Peyer's patch (tissue), 4 donors: ENCODE results near the gene PNPLA1. TPM values are rescaled to one million over a fixed set of nuclear protein-coding genes. Genes with fewer than 3 reads are reported as not detected.

Experiments used
- DNase-seq, 3 donors: peaks; one replicate each; pipeline ENCODE4 v3.0.0-alpha.2; 2017 to 2019
- H3K27ac ChIP-seq, 4 donors: fragments of 200-600 bp; sonication (generic); one replicate each; pipeline ENCODE4 v1.5.1; 2016 to 2019
- H3K27me3 ChIP-seq, 2 donors: fragments of 200-600 bp; sonication (generic); one replicate each; pipeline ENCODE4 v1.5.1; 2019
- H3K36me3 ChIP-seq, 3 donors: fragments of 200-600 bp; sonication (generic); one replicate each; pipeline ENCODE4 v1.5.1; 2016 to 2019
- H3K4me1 ChIP-seq, 4 donors: fragments of 200-600 bp; sonication (generic); one replicate each; pipeline ENCODE4 v1.5.1; 2016 to 2019
- H3K4me3 ChIP-seq, 4 donors: fragments of 200-600 bp; sonication (generic); 1 replicate in 3 of 4; 2 replicates in 1 of 4; pipeline ENCODE4 v1.5.1; 2016 to 2019; ENCODE audit warnings: mild to moderate bottlenecking in 1 of 4
- H3K9me3 ChIP-seq, 4 donors: fragments of 200-600 bp; sonication (generic); one replicate each; pipeline ENCODE4 v1.5.1; 2016 to 2019; ENCODE audit warnings: mild to moderate bottlenecking in 1 of 4
- CTCF ChIP-seq, 6 experiments: fragments of 450-650 bp in 4 of 6; fragments of 200-600 bp in 2 of 6; sonication (generic) in 1 of 6; IDR thresholded peaks; one replicate each; pipeline ENCODE4 v1.5.1; 2017 to 2019; ENCODE audit warnings: antibody characterized with exemption in 6 of 6, mild to moderate bottlenecking in 3 of 6, moderate library complexity in 1 of 6
- POLR2A ChIP-seq, 2 donors: fragments of 450-650 bp; IDR thresholded peaks; one replicate each; pipeline ENCODE4 v1.5.1; 2017; ENCODE audit warnings: antibody characterized with exemption in 2 of 2, mild to moderate bottlenecking in 2 of 2, moderate library complexity in 2 of 2
- total RNA-seq, 4 donors: library from RNA; depleted of rRNA; stranded (reverse); fragments of >200 nt; gene quantifications; one replicate each; pipeline ENCODE4 v1.1.0, GENCODE V29; 2016

The PNPLA1 gene
- total RNA-seq, 4 donors from 2014 or later, result 1.3 to 4.0 (median 3.0) TPM; not detected in 1

GRCh38 chr6:36273067-36273466 lies 3.2 kb downstream of the PNPLA1 start:
- no peak for DNase-seq
- no peaks in the 10 kb centered on the region for H3K9me3 ChIP-seq
- H3K27ac ChIP-seq, result no peak overlapping the region
- TF ChIP-seq CTCF (IDR thresholded peaks at IDR 0.05) (no peak), POLR2A (IDR thresholded peaks at IDR 0.05) (no peak)
- H3K4me1 ChIP-seq, result no peaks in the 10 kb centered on the region
- no peaks in the 10 kb centered on the region for H3K27me3 ChIP-seq
- H3K4me3 ChIP-seq, result no peak overlapping the region
- H3K36me3 ChIP-seq, result no peaks in the 10 kb centered on the region

DNA sequence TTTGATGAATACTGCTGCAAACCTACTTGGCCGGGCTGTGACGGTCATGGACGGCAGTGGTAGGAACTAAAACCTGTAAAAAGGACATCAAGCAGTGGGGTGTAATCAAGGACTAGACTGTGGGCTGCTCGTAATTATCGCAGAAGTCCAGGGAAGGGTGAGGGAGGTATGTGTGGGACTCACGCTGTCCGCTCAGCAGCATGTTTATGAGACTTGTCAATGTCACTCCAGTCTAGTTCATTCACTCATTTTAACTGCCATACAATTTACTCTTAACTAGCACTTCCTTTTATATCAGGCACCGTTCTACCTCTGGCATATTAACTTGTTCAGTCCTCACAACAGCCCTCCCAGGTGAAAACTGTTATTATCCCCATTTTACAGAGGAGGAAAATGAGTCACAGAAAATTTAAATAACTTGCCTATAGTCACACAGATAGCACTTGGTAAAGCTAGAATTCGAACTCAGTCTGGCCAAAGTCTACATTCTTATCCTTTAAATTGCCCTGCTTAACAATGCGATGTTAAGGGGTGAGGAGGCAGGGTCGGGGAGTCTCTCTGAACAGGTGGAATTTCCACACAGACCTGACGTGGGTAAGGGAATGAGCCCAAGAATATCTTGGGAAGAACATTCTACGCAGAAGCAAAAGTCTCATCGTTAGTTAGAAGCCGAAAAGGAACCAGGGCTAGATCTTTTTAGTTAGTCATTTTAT lies 4.1 kb downstream of the PNPLA1 start:
- no peak for DNase-seq
- Histone ChIP-seq H3K9me3 (no peaks in the 10 kb centered on the region), H3K36me3 (no peaks in the 10 kb centered on the region), H3K4me1 (no peaks in the 10 kb centered on the region), H3K27ac (no peak overlapping the region), H3K27me3 (no peaks in the 10 kb centered on the region), H3K4me3 (no peak overlapping the region)
- TF ChIP-seq CTCF (IDR thresholded peaks at IDR 0.05) (no peak), POLR2A (IDR thresholded peaks at IDR 0.05) (no peak)

DNA sequence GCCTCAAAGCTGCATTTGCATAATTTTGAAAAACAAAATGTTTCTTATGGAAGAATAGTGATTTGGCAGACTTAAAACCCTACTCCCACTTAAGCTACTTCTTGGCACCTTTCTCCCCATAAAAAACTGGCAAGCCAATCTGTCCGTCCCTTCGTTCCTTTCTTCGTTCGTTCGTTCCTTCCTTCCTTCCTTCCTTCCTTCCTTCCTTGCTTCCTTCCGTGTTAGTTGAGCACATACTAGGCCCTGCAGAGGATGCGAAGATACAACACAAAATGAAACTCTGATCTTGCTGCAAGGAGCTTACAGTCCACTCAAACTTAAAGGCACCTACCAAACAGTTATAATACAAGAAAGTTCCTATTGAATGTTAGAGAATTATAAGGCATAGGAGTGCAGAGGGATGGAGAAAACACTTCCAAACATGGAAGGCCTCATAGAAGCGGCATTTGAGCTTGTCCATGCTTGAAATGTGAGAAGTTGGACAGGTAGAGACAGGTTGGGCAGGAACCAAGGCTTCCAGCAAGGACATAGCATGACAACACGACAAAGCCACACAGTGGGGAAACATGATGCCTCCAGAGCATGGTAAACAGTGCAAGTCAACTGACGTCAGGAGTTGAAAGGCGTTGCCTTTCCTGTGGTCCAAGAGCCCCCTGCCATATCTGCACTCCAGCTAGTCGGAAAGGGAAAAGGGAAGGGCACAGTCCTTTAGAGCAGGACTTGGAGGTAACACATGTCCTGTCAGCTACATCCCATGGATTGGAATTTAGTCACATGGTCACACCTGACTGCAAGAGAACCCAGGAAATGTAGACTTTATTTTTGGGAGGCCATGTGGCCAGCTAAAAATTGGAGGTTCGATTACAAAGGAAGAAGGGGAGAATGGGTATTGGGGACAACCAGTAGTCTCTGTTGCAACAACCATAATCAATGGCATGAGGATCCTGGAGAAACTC lies 7.0 kb downstream of the PNPLA1 start:
- no peak for DNase-seq
- Histone ChIP-seq H3K4me3 (no peak overlapping the region), H3K27ac (no peak overlapping the region), H3K36me3 (no peaks in the 10 kb centered on the region), H3K4me1 (no peaks in the 10 kb centered on the region), H3K9me3 (no peaks in the 10 kb centered on the region), H3K27me3 (no peaks in the 10 kb centered on the region)
- TF ChIP-seq CTCF (IDR thresholded peaks at IDR 0.05) (no peak), POLR2A (IDR thresholded peaks at IDR 0.05) (no peak)

GRCh38 chr6:36277946-36278470 lies 8.1 kb downstream of the PNPLA1 start:
- H3K36me3 ChIP-seq, result no peaks in the 10 kb centered on the region
- no peak overlapping the region for H3K4me3 ChIP-seq
- H3K9me3 ChIP-seq, result no peaks in the 10 kb centered on the region
- DNase-seq, result no peak
- TF ChIP-seq CTCF (IDR thresholded peaks at IDR 0.05), result no peak
- no peak for TF ChIP-seq POLR2A (IDR thresholded peaks at IDR 0.05)
- no peaks in the 10 kb centered on the region for H3K4me1 ChIP-seq
- no peak overlapping the region for H3K27ac ChIP-seq
- H3K27me3 ChIP-seq, result no peaks in the 10 kb centered on the region

DNA sequence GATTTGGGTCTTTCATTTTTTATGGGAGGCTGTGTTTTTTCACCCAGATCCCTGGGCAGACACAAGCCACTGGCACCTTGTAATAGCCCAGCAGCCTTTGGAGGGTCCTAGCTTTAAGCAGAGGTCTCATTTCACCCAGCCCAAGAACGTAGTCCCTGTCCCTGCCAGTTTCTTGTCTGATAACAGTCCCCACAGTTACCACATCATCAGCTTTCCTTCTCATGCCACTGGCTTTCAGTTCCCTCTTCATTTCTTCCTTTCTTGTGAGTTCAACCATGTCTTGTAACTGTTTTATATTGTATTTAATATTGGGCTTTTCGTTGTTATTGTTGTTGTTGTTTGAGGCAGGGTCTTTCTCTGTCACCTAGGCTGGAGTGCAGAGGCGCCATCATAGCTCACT lies 10.6 kb downstream of the PNPLA1 start:
- Histone ChIP-seq H3K36me3 (no peaks in the 10 kb centered on the region), H3K27ac (no peak overlapping the region), H3K4me3 (no peak overlapping the region), H3K4me1 (no peaks in the 10 kb centered on the region), H3K27me3 (no peaks in the 10 kb centered on the region), H3K9me3 (no peaks in the 10 kb centered on the region)
- no peak for DNase-seq
- TF ChIP-seq CTCF (IDR thresholded peaks at IDR 0.05) (no peak), POLR2A (IDR thresholded peaks at IDR 0.05) (no peak)
